Activated CD4-positive, alpha-beta T cell treated with anti-CD3 and anti-CD28 coated beads, Interleukin-2, amount 50 U/mL, for 48 hours (primary cell): Measurements from ENCODE around the gene KDM4B.
"Not testable (repeated sequence)": the region's sequence is repeated elsewhere in the genome, so short reads cannot be mapped to it uniquely, and the experiment has no call there.

ENCODE experiments used
- DNase-seq, 2 experiments: peaks; one replicate each; pipeline ENCODE4 v3.0.0-alpha.2; 2020

The KDM4B gene

GRCh38 chr19:4969292-4969771 is 419 bp downstream of the KDM4B start:
- DNase-seq: no peak

GRCh38 chr19:4969772-4970531 is 1.0 kb downstream of the KDM4B start:
- peak in 1 of 2 experiments; percentile 12 for DNase-seq

GRCh38 chr19:4970558-4971423 is 1.9 kb downstream of the KDM4B start:
- no peak for DNase-seq

- peak; percentile 28 to 45 for DNase-seq
These were observed 2.5 kb downstream of the KDM4B start for GRCh38 chr19:4971424-4971793.

GRCh38 chr19:4971816-4972495 is 3.0 kb downstream of the KDM4B start:
- DNase-seq: no peak

GRCh38 chr19:4972509-4973230 is 3.8 kb downstream of the KDM4B start:
- DNase-seq: no peak

GRCh38 chr19:4974880-4975469 is 6.1 kb downstream of the KDM4B start:
- no peak for DNase-seq

- not testable (repeated sequence) for DNase-seq
These were observed 6.7 kb downstream of the KDM4B start for GRCh38 chr19:4975601-4976000.

- DNase-seq: no peak
These were observed 7.7 kb downstream of the KDM4B start for GRCh38 chr19:4976401-4977298.

- no peak for DNase-seq
These were observed 8.6 kb downstream of the KDM4B start for GRCh38 chr19:4977299-4978174.

GRCh38 chr19:4979211-4979807 is 10.4 kb downstream of the KDM4B start:
- no peak for DNase-seq

GRCh38 chr19:4980067-4980466 is 11.2 kb downstream of the KDM4B start:
- no peak for DNase-seq

GRCh38 chr19:4980838-4981680 is 12.1 kb downstream of the KDM4B start:
- DNase-seq: no peak

- DNase-seq: no peak
These were observed 12.7 kb downstream of the KDM4B start for GRCh38 chr19:4981681-4981958.

GRCh38 chr19:4983346-4984105 is 14.6 kb downstream of the KDM4B start:
- no peak for DNase-seq

- no peak for DNase-seq
These were observed 15.1 kb downstream of the KDM4B start for GRCh38 chr19:4984106-4984380.

GRCh38 chr19:4984438-4984990 is 15.6 kb downstream of the KDM4B start:
- no peak for DNase-seq

GRCh38 chr19:4985551-4985991 is 16.7 kb downstream of the KDM4B start:
- DNase-seq: no peak
